Neural progenitor cell (in vitro differentiated cells): ENCODE measurements around the gene VPS26B. TPM values are rescaled to one million over a fixed set of nuclear protein-coding genes. Genes with fewer than 3 reads are reported as not detected.
A peak's percentile ranks its signal among the peaks of the same experiment; 100 is the strongest.

ENCODE experiments used
- DNase-seq: peaks from one replicate; pipeline ENCODE4 v3.0.0-alpha.2; 2016; ENCODE audit warnings: low spot score
- H2AFZ ChIP-seq: fragments of 200-600 bp; sonication (generic); replicated peaks from 2 replicates; pipeline ENCODE4 v1.6.1; 2016; ENCODE audit warnings: antibody characterized with exemption
- H3F3A ChIP-seq: fragments of 200-600 bp; sonication (generic); 2 replicates; pipeline ENCODE4 v1.6.1; 2016; ENCODE audit warnings: antibody characterized with exemption, low read depth
- H3K27ac ChIP-seq: fragments of 200-600 bp; sonication (generic); 2 replicates; pipeline ENCODE4 v1.5.1; 2016; ENCODE audit warnings: mild to moderate bottlenecking
- H3K27me3 ChIP-seq: fragments of 200-600 bp; sonication (generic); 2 replicates; pipeline ENCODE4 v1.6.1; 2016; ENCODE audit warnings: mild to moderate bottlenecking, moderate library complexity
- H3K36me3 ChIP-seq: fragments of 200-600 bp; sonication (generic); 2 replicates; pipeline ENCODE4 v1.5.1; 2016
- H3K4me1 ChIP-seq: fragments of 200-600 bp; sonication (generic); 2 replicates; pipeline ENCODE4 v1.6.1; 2016; ENCODE audit warnings: mixed run types
- H3K4me2 ChIP-seq: fragments of 200-600 bp; sonication (generic); 2 replicates; pipeline ENCODE4 v1.6.1; 2016
- H3K4me3 ChIP-seq: fragments of 200-600 bp; sonication (generic); 2 replicates; pipeline ENCODE4 v1.5.1; 2016
- H3K79me2 ChIP-seq: fragments of 200-600 bp; sonication (generic); 2 replicates; pipeline ENCODE4 v1.6.1; 2016; ENCODE audit warnings: low read depth
- H3K9ac ChIP-seq: fragments of 200-600 bp; sonication (generic); 2 replicates; pipeline ENCODE4 v1.6.1; 2016
- H3K9me3 ChIP-seq: fragments of 200-600 bp; sonication (generic); 2 replicates; pipeline ENCODE4 v1.5.1; 2016; ENCODE audit warnings: low read depth
- H4K20me1 ChIP-seq: fragments of 200-600 bp; sonication (generic); 2 replicates; pipeline ENCODE4 v1.6.1; 2016; ENCODE audit warnings: low read depth
- H3K27ac Mint-ChIP-seq: 3 replicates; pipeline ENCODE4 v1.8.0; 2021; ENCODE audit warnings: mixed read lengths
- H3K27me3 Mint-ChIP-seq: 2 replicates; pipeline ENCODE4 v1.8.0; 2022; ENCODE audit warnings: low read depth, mild to moderate bottlenecking, inconsistent platforms, moderate library complexity, mixed read lengths; ENCODE audit not compliant: insufficient read depth
- H3K36me3 Mint-ChIP-seq: 3 replicates; pipeline ENCODE4 v1.8.0; 2021; ENCODE audit warnings: mixed read lengths
- H3K4me1 Mint-ChIP-seq: 3 replicates; pipeline ENCODE4 v1.8.0; 2021; ENCODE audit warnings: mixed read lengths
- H3K4me3 Mint-ChIP-seq: 3 replicates; pipeline ENCODE4 v1.8.0; 2021; ENCODE audit warnings: mild to moderate bottlenecking, moderate library complexity, mixed read lengths
- H3K9me3 Mint-ChIP-seq: 3 replicates; pipeline ENCODE4 v1.8.0; 2020; ENCODE audit warnings: mixed read lengths
- CTCF ChIP-seq: fragments of 200-600 bp; sonication (generic); IDR thresholded peaks from 2 replicates; pipeline ENCODE4 v1.5.1; 2017; ENCODE audit warnings: antibody characterized with exemption, mild to moderate bottlenecking
- EZH2 ChIP-seq: fragments of 200-600 bp; sonication (generic); IDR thresholded peaks from 2 replicates; pipeline ENCODE4 v1.6.1; 2017; ENCODE audit warnings: antibody characterized with exemption, mild to moderate bottlenecking, moderate library complexity
- EZH2phosphoT487 ChIP-seq: fragments of 200-600 bp; sonication (generic); IDR thresholded peaks from 2 replicates; pipeline ENCODE4 v1.6.1; 2017; ENCODE audit warnings: antibody characterized with exemption
- total RNA-seq: library from RNA; depleted of rRNA; stranded (reverse); fragments of >200 nt; gene quantifications from 2 replicates; pipeline ENCODE4 v1.2.3, GENCODE V29; 2015; ENCODE audit warnings: low replicate concordance

The VPS26B gene
- total RNA-seq, 1 donor from 2014 or later, result 17.6 TPM

GRCh38 chr11:134267461-134267860 is 43.0 kb downstream of the VPS26B start:
- H3K4me3 Mint-ChIP-seq, result no peak overlapping the region
- H2AFZ ChIP-seq, result peak overlapping the region; percentile 45
- H3K4me2 ChIP-seq, result no peak overlapping the region
- H3K27ac ChIP-seq, result no peak overlapping the region
- no peak overlapping the region for H3K27ac Mint-ChIP-seq
- peaks cover 12% of the 10 kb centered on the region for H3K27me3 Mint-ChIP-seq
- no peaks in the 10 kb centered on the region for H4K20me1 ChIP-seq
- H3F3A ChIP-seq, result no peaks in the 10 kb centered on the region
- H3K79me2 ChIP-seq, result no peaks in the 10 kb centered on the region
- H3K4me3 ChIP-seq, result no peak overlapping the region
- DNase-seq, result no peak
- H3K36me3 Mint-ChIP-seq, result peaks cover 6% of the 10 kb centered on the region
- peaks cover 23% of the 10 kb centered on the region for H3K4me1 Mint-ChIP-seq
- no peaks in the 10 kb centered on the region for H3K9me3 ChIP-seq
- no peaks in the 10 kb centered on the region for H3K36me3 ChIP-seq
- TF ChIP-seq EZH2phosphoT487 (no peak), CTCF (no peak), EZH2 (no peak)
- H3K9ac ChIP-seq, result no peak overlapping the region
- no peaks in the 10 kb centered on the region for H3K9me3 Mint-ChIP-seq
- H3K27me3 ChIP-seq, result peaks cover 26% of the 10 kb centered on the region
- peaks cover 6% of the 10 kb centered on the region for H3K4me1 ChIP-seq

- TF ChIP-seq EZH2phosphoT487 (no peak), EZH2 (no peak), CTCF (no peak)
- Histone ChIP-seq H2AFZ (peak overlapping the region; percentile 45), H3F3A (no peaks in the 10 kb centered on the region), H3K9me3 (no peaks in the 10 kb centered on the region), H3K36me3 (no peaks in the 10 kb centered on the region), H3K4me2 (no peak overlapping the region), H3K4me1 (peaks cover 6% of the 10 kb centered on the region), H3K79me2 (no peaks in the 10 kb centered on the region), H3K27me3 (peaks cover 31% of the 10 kb centered on the region), H3K9ac (no peak overlapping the region), H3K4me3 (no peak overlapping the region), H3K27ac (no peak overlapping the region), H4K20me1 (peaks cover 2% of the 10 kb centered on the region)
- Mint-ChIP-seq H3K27me3 (peaks cover 14% of the 10 kb centered on the region), H3K9me3 (no peaks in the 10 kb centered on the region), H3K27ac (no peak overlapping the region), H3K4me3 (no peak overlapping the region), H3K4me1 (peaks cover 28% of the 10 kb centered on the region), H3K36me3 (peaks cover 6% of the 10 kb centered on the region)
- no peak for DNase-seq
Observed at GRCh38 chr11:134267966-134268365, 43.5 kb downstream of the VPS26B start.

- Histone ChIP-seq H3K4me1 (peaks cover 6% of the 10 kb centered on the region), H3K4me2 (no peak overlapping the region), H3K9ac (no peak overlapping the region), H2AFZ (no peak overlapping the region), H3F3A (no peaks in the 10 kb centered on the region), H3K27ac (no peak overlapping the region), H3K79me2 (no peaks in the 10 kb centered on the region), H3K27me3 (peaks cover 54% of the 10 kb centered on the region), H3K36me3 (no peaks in the 10 kb centered on the region), H4K20me1 (peaks cover 12% of the 10 kb centered on the region), H3K4me3 (no peak overlapping the region), H3K9me3 (no peaks in the 10 kb centered on the region)
- peak; percentile 52 for DNase-seq
- no peak overlapping the region for H3K27ac Mint-ChIP-seq
- no peak overlapping the region for H3K4me3 Mint-ChIP-seq
- peak; percentile 47 for TF ChIP-seq CTCF
- no peak for TF ChIP-seq EZH2
- TF ChIP-seq EZH2phosphoT487, result no peak
- H3K4me1 Mint-ChIP-seq, result peaks cover 44% of the 10 kb centered on the region
- peaks cover 29% of the 10 kb centered on the region for H3K27me3 Mint-ChIP-seq
- peaks cover under 1% of the 10 kb centered on the region for H3K36me3 Mint-ChIP-seq
- H3K9me3 Mint-ChIP-seq, result no peaks in the 10 kb centered on the region
Observed at GRCh38 chr11:134270250-134270714, 45.8 kb downstream of the VPS26B start.
